ENCODE results near the gene FLT4. TPM values are rescaled to one million over a fixed set of nuclear protein-coding genes. Genes with fewer than 3 reads are reported as not detected.

The FLT4 gene
- total and polyA plus RNA-seq, 2 of the 13 experiments (the other 11 are each of a cell fraction or from before 2014, with no cell fraction given): not detected

GRCh38 chr5:180599981-180600553 is 49.3 kb downstream of the FLT4 start:
- in situ Hi-C loops (cut with HindIII; ENCODE audit: extremely low pct_ligation_motif_present, low pct_unique_long_range_greater_than_20kb) (no loop called here), intact Hi-C loops (cut with micrococcal nuclease; ENCODE audit: unreplicated experiment) (no loop called here)
- H3K36me3 ChIP-seq (replicated peaks in 1 of 2; ENCODE audit: control insufficient read depth in 1 of 2, insufficient read depth in 2 of 2, low read length in 2 of 2): no peaks in the 10 kb centered on the region
- FAIRE-seq: no peak
- no TSS peak for BruUV-seq (replicated peaks)
- ChIA-PET CTCF (ENCODE audit: low intra/inter-chr PET ratio, low total read pairs) (no interaction called here), POLR2A (no interaction called here)
- H3K27me3 ChIP-seq (ENCODE audit: control insufficient read depth in 1 of 2, insufficient read depth in 2 of 2, low read length in 2 of 2): peaks cover 14 to 57% of the 10 kb centered on the region in 2 experiments; a peak in 4 of 5 replicates
- no peak overlapping the region for H3K4me2 ChIP-seq (ENCODE audit: low read depth, low read length)
- 13% methylated on average over 13 of the region's 16 CpGs for WGBS (ENCODE audit: low lambda C conversion rate)
- no peak overlapping the region for H2AFZ ChIP-seq (ENCODE audit: low read length)
- no peaks in the 10 kb centered on the region for H3K79me2 ChIP-seq (ENCODE audit: insufficient read depth, low read length)
- H3K4me1 ChIP-seq (ENCODE audit: insufficient read depth, low read length): peaks cover 6% of the 10 kb centered on the region; the same call in 1 of the 2 replicates
- no peak; the same call in 2 of the 3 replicates for ATAC-seq
- H3K9me3 ChIP-seq (ENCODE audit: low read length): no peaks in the 10 kb centered on the region
- H3K4me3 ChIP-seq (replicated peaks in 1 of 3; ENCODE audit: insufficient read depth in 1 of 3, low read depth in 2 of 3, low read length in 3 of 3): no peak overlapping the region
- H3K27ac ChIP-seq (ENCODE audit: extremely low read length, insufficient read depth, low read length): no peak overlapping the region
- no peak for TF ChIP-seq SNAPC2 (CRISPR knock-in tag; IDR thresholded peaks at IDR 0.05)
- TF ChIP-seq ZNF441 (CRISPR knock-in tag; IDR thresholded peaks at IDR 0.05; ENCODE audit: borderline replicate concordance): no peak
- TF ChIP-seq ZNF839 (CRISPR knock-in tag; IDR thresholded peaks at IDR 0.05; ENCODE audit: borderline replicate concordance): no peak
- no peak for TF ChIP-seq KDM6A (CRISPR knock-in tag; IDR thresholded peaks at IDR 0.05; ENCODE audit: low read depth)
- TF ChIP-seq KDM3A (CRISPR knock-in tag; IDR thresholded peaks at IDR 0.05; ENCODE audit: low read depth): no peak
- TF ChIP-seq CCAR2 (optimal IDR thresholded peaks at IDR 0.05; ENCODE audit: low read depth, low read length): no peak
- no peak for TF ChIP-seq ZNF337 (CRISPR knock-in tag; IDR thresholded peaks at IDR 0.05; ENCODE audit: borderline replicate concordance, low read depth)
- H4K20me1 ChIP-seq (ENCODE audit: insufficient read depth, low read length): no peaks in the 10 kb centered on the region; the same call in 1 of the 2 replicates
- no peak for DNase-seq (ENCODE audit: low spot score)
- H3K9ac ChIP-seq (ENCODE audit: insufficient read depth, low read depth, low read length): no peak overlapping the region

GRCh38 chr5:180599590-180599914 is 49.8 kb downstream of the FLT4 start:
- no peak overlapping the region for H3K27ac ChIP-seq (ENCODE audit: extremely low read length, insufficient read depth, low read length)
- H3K9me3 ChIP-seq (ENCODE audit: low read length): no peaks in the 10 kb centered on the region
- no peak overlapping the region for H3K4me2 ChIP-seq (ENCODE audit: low read depth, low read length)
- H3K4me3 ChIP-seq (replicated peaks in 1 of 3; ENCODE audit: insufficient read depth in 1 of 3, low read depth in 2 of 3, low read length in 3 of 3): no peak overlapping the region
- CTCF ChIA-PET (ENCODE audit: low intra/inter-chr PET ratio, low total read pairs): no interaction called here
- H2AFZ ChIP-seq (ENCODE audit: low read length): no peak overlapping the region
- FAIRE-seq (no peak), ATAC-seq (no peak), DNase-seq (ENCODE audit: low spot score) (no peak)
- H3K79me2 ChIP-seq (ENCODE audit: insufficient read depth, low read length): no peaks in the 10 kb centered on the region
- WGBS (ENCODE audit: low lambda C conversion rate): 71% methylated on average over 5 of the region's 6 CpGs
- in situ Hi-C loops (cut with HindIII; ENCODE audit: extremely low pct_ligation_motif_present, low pct_unique_long_range_greater_than_20kb) (no loop called here), intact Hi-C loops (cut with micrococcal nuclease; ENCODE audit: unreplicated experiment) (no loop called here)
- peaks cover 6% of the 10 kb centered on the region; the same call in 1 of the 2 replicates for H3K4me1 ChIP-seq (ENCODE audit: insufficient read depth, low read length)
- peaks cover 15 to 51% of the 10 kb centered on the region in 2 experiments; a peak in 4 of 5 replicates for H3K27me3 ChIP-seq (ENCODE audit: control insufficient read depth in 1 of 2, insufficient read depth in 2 of 2, low read length in 2 of 2)
- no peaks in the 10 kb centered on the region for H3K36me3 ChIP-seq (replicated peaks in 1 of 2; ENCODE audit: control insufficient read depth in 1 of 2, insufficient read depth in 2 of 2, low read length in 2 of 2)
- no peak overlapping the region for H3K9ac ChIP-seq (ENCODE audit: insufficient read depth, low read depth, low read length)
- H4K20me1 ChIP-seq (ENCODE audit: insufficient read depth, low read length): no peaks in the 10 kb centered on the region; the same call in 1 of the 2 replicates
- TF ChIP-seq RFX3 (CRISPR knock-in tag; IDR thresholded peaks at IDR 0.05) (no peak), SKIL (CRISPR knock-in tag; IDR thresholded peaks at IDR 0.05; ENCODE audit: borderline replicate concordance) (no peak), ZNF205 (CRISPR knock-in tag; IDR thresholded peaks at IDR 0.05) (no peak), SATB2 (CRISPR knock-in tag; IDR thresholded peaks at IDR 0.05) (no peak), NR1H2 (CRISPR knock-in tag; IDR thresholded peaks at IDR 0.05; ENCODE audit: borderline replicate concordance, low read depth) (no peak), TBX3 (IDR thresholded peaks at IDR 0.05; ENCODE audit: borderline replicate concordance) (no peak), ZFP1 (CRISPR knock-in tag; IDR thresholded peaks at IDR 0.05) (no peak), ZNF558 (CRISPR knock-in tag; IDR thresholded peaks at IDR 0.05; ENCODE audit: borderline replicate concordance) (no peak)
- POLR2A ChIA-PET: no interaction called here
- BruUV-seq (replicated peaks): no TSS peak
